DND-41 (cell line): Measurements from ENCODE around the gene TYSND1.

Source experiments
- ATAC-seq: fragments of 200-7000 bp; cut with Tn5 transposase; 3 replicates; pipeline ENCODE4 v1.9.1; 2021; ENCODE audit warnings: low read depth; ENCODE audit not compliant: insufficient read depth
- DNase-seq: peaks from one replicate; pipeline ENCODE4 v3.0.0-alpha.2; 2020
- H2AFZ ChIP-seq: 2 replicates; pipeline ENCODE4 v1.6.0; 2012; ENCODE audit warnings: low read depth, low read length
- H3K27ac ChIP-seq: 2 replicates; pipeline ENCODE4 v1.5.1; 2012; ENCODE audit warnings: low read length, inconsistent platforms
- H3K27me3 ChIP-seq: fragments of 200-600 bp; sonication (generic); 2 replicates; pipeline ENCODE4 v1.6.0; 2012; ENCODE audit warnings: low read length, mild to moderate bottlenecking, inconsistent platforms; ENCODE audit not compliant: insufficient read depth, poor library complexity
- H3K36me3 ChIP-seq: 2 replicates; pipeline ENCODE4 v1.5.1; 2012; ENCODE audit warnings: low read length, inconsistent platforms; ENCODE audit not compliant: insufficient read depth
- H3K4me1 ChIP-seq: 2 replicates; pipeline ENCODE4 v1.5.1; 2012; ENCODE audit warnings: mild to moderate bottlenecking, low read length; ENCODE audit not compliant: insufficient read depth
- H3K4me2 ChIP-seq: 2 replicates; pipeline ENCODE4 v1.6.0; 2012; ENCODE audit warnings: mild to moderate bottlenecking, moderate library complexity, low read length, inconsistent platforms; ENCODE audit not compliant: insufficient read depth
- H3K4me3 ChIP-seq, 2 experiments: fragments of 200-600 bp in 1 of 2; shearing (Covaris generic) in 1 of 2; 2 replicates each; pipeline ENCODE4 v1.5.1; 2012 to 2016; ENCODE audit warnings: inconsistent platforms in 2 of 2, low read length in 2 of 2, mild to moderate bottlenecking in 2 of 2, low read depth in 1 of 2, moderate library complexity in 1 of 2
- H3K79me2 ChIP-seq: 2 replicates; pipeline ENCODE4 v1.6.0; 2012; ENCODE audit warnings: low read length, inconsistent platforms; ENCODE audit not compliant: insufficient read depth
- H3K9ac ChIP-seq: 2 replicates; pipeline ENCODE4 v1.6.0; 2012; ENCODE audit warnings: low read depth, mild to moderate bottlenecking, inconsistent platforms, low read length, moderate library complexity
- H3K9me3 ChIP-seq: 2 replicates; pipeline ENCODE4 v1.5.1; 2012; ENCODE audit warnings: low read length, moderate library complexity, mild to moderate bottlenecking, inconsistent platforms; ENCODE audit not compliant: insufficient read depth, severe bottlenecking
- H4K20me1 ChIP-seq: 2 replicates; pipeline ENCODE4 v1.6.0; 2012; ENCODE audit warnings: low read length; ENCODE audit not compliant: insufficient read depth
- EZH2 ChIP-seq: IDR thresholded peaks from 3 replicates; pipeline ENCODE4 v1.6.1; 2012; ENCODE audit warnings: borderline replicate concordance, low read depth, mild to moderate bottlenecking, moderate library complexity, low read length, inconsistent platforms; ENCODE audit not compliant: severe bottlenecking
- TF ChIP-seq, protein P1 (sequence below): IDR thresholded peaks from 2 replicates; pipeline ENCODE4 v1.5.1; 2012; ENCODE audit warnings: borderline replicate concordance, low read length, moderate library complexity, mild to moderate bottlenecking; ENCODE audit not compliant: poor library complexity, severe bottlenecking; ENCODE audit errors: extremely low read depth

Gene TYSND1

GRCh38 chr10:70146489-70147258, at the start of gene TYSND1:
TYSND1 (minus strand) TSS chr10:70146700; CDS start chr10:70146586, 114 bp downstream.
- Histone ChIP-seq H4K20me1 (peaks cover 27% of the 10 kb centered on the region), H3K4me2 (peak within 1 kb of the TSS; percentile 95), H3K27me3 (no peaks in the 10 kb centered on the region), H3K79me2 (peaks cover 42% of the 10 kb centered on the region), H3K9me3 (no peaks in the 10 kb centered on the region), H3K36me3 (peaks cover 42% of the 10 kb centered on the region), H3K4me3 (peak within 1 kb of the TSS; percentile 56 to 95; a peak in 3 of 4 replicates), H2AFZ (peak within 1 kb of the TSS; percentile 71), H3K4me1 (peaks cover 51% of the 10 kb centered on the region), H3K9ac (peak within 1 kb of the TSS; percentile 92), H3K27ac (peak within 1 kb of the TSS; percentile 96)
- DNase-seq (peak; percentile 97), ATAC-seq (peak; percentile 81)
- TF ChIP-seq, protein P1, sequence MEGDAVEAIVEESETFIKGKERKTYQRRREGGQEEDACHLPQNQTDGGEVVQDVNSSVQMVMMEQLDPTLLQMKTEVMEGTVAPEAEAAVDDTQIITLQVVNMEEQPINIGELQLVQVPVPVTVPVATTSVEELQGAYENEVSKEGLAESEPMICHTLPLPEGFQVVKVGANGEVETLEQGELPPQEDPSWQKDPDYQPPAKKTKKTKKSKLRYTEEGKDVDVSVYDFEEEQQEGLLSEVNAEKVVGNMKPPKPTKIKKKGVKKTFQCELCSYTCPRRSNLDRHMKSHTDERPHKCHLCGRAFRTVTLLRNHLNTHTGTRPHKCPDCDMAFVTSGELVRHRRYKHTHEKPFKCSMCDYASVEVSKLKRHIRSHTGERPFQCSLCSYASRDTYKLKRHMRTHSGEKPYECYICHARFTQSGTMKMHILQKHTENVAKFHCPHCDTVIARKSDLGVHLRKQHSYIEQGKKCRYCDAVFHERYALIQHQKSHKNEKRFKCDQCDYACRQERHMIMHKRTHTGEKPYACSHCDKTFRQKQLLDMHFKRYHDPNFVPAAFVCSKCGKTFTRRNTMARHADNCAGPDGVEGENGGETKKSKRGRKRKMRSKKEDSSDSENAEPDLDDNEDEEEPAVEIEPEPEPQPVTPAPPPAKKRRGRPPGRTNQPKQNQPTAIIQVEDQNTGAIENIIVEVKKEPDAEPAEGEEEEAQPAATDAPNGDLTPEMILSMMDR: peak; percentile 87
- no peak for TF ChIP-seq EZH2

DNA sequence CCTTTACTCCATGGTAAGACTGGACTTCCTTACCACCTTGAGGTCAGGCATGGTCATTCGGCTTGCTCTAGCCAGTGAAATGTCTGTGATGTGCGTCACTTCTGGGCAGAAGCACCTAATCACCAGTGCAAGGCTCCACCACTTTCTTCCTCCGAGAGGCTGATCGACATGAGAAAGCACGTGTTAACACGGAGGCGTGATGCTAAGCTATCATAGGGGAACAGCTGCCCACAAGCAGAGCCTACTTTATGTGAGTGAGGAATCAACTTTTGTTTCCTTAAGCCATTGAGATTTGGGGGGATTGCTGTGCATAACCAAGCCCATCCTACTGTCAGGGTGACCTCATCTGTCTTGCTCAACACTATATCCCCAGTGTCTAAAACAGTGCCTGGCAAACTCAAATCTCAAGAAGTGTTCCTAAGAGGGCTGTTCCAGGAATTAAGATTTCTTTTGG, 46.9 kb upstream of the TYSND1 start:
- H2AFZ ChIP-seq: no peak overlapping the region
- no peaks in the 10 kb centered on the region for H3K79me2 ChIP-seq
- no peaks in the 10 kb centered on the region for H3K4me1 ChIP-seq
- DNase-seq: no peak
- no peak overlapping the region for H3K27ac ChIP-seq
- peaks cover 13% of the 10 kb centered on the region; the same call in 1 of the 2 replicates for H3K36me3 ChIP-seq
- H3K27me3 ChIP-seq: no peaks in the 10 kb centered on the region
- ATAC-seq: peak; percentile 15; the same call in 1 of the 3 replicates
- H3K9ac ChIP-seq: no peak overlapping the region
- H3K4me3 ChIP-seq: no peak overlapping the region
- no peak overlapping the region for H3K4me2 ChIP-seq
- TF ChIP-seq, protein P1: no peak
- no peak for TF ChIP-seq EZH2
- no peaks in the 10 kb centered on the region for H3K9me3 ChIP-seq
- H4K20me1 ChIP-seq: peaks cover 2% of the 10 kb centered on the region; the same call in 1 of the 2 replicates

DNA sequence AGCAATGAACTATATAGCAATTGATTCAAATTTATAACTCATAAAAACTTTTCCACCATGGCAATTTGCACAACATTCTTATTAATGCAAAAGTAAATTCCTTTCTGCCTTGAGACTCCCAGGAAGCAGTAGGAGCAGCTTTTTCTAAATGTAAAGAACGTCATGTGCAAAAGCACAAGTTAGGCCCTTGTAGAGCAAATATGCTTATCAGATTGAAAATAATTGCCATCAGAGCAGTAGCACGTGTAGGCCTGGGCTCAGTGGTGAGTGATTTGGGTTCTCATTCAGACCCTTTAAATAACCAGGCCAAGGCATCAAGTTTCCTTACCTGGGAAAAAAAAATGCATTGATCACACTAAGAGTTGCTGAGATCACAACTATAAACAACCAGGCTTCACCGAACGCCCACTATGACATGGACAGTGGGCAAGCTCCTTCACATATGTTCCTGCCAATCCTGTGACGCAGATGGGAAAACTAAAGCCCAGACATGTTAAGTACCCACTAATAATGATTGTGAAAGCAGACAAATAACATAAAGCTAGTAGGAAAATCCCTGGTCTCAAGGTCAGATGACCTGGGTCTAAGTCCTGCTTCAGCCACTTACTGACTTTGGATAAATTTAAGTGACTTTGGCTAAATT, 45.9 kb upstream of the TYSND1 start:
- H3K27ac ChIP-seq: no peak overlapping the region
- H3K4me3 ChIP-seq: no peak overlapping the region

More for the DNA sequence above, 45.9 kb upstream of the TYSND1 start:
- no peak overlapping the region for H2AFZ ChIP-seq
- peaks cover 7% of the 10 kb centered on the region; the same call in 1 of the 2 replicates for H3K36me3 ChIP-seq
- no peaks in the 10 kb centered on the region for H3K9me3 ChIP-seq
- TF ChIP-seq, protein P1: no peak
- TF ChIP-seq EZH2: no peak
- H3K4me2 ChIP-seq: no peak overlapping the region
- no peak overlapping the region for H3K9ac ChIP-seq
- DNase-seq (no peak), ATAC-seq (no peak)
- H3K27me3 ChIP-seq: no peaks in the 10 kb centered on the region
- H3K79me2 ChIP-seq: no peaks in the 10 kb centered on the region
- H4K20me1 ChIP-seq: peaks cover 2% of the 10 kb centered on the region; the same call in 1 of the 2 replicates
- no peaks in the 10 kb centered on the region for H3K4me1 ChIP-seq
